ENCODE measurements around the gene DYRK3. TPM values are rescaled to one million over a fixed set of nuclear protein-coding genes. Genes with fewer than 3 reads are reported as not detected.

Gene DYRK3
- total and polyA plus RNA-seq, 9 of the 15 experiments (the other 6 are each of a cell fraction or from before 2014, with no cell fraction given): 4.5 to 33.7 (median 25.7) TPM

DNA sequence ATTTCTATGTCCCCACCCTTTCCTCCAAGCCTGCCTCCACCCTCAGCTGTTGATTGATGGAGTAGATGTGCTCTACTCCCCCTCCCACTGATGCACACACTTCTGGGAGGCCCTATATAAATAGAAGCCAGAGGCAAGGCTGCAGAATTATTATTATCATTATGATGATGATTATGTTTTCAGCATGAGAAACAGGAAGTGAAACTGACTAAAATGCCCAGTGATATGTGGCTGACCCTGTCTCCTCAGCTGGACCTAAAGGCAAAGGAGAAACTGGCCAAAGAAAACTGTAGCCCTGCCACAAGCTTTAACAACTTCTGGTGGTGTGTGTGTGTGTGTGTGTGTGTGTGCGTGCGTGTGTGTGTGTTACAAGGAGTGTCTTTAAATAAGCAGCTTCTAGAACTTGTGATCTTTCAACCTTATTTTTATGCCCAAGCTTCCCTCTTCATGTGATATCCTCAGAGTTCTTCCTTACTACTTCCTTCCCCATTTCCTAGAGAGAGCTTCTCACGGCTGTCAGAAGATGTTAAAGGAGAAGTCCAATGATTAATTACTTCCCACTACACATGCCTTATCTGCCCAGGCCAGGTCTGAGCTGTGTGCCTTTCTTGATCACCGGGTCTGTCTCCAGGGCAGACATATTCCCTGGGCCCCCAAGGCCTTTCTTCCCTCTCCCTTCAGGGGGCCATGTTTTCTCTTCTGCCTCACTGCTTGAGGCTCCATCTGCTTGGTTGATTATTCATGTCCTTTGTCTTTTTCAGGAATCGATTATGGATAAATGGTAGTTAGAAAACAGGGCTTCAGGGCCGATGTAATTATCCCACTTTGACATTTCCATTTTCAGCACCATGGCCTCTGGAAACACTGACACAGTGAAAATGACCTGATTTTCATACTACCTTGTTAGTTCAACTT, 37.8 kb downstream of the DYRK3 start (continued):
- TF ChIP-seq SIN3A (IDR thresholded peaks at IDR 0.05; ENCODE audit: borderline replicate concordance in 2 of 2, control insufficient read depth in 1 of 2, low read depth in 2 of 2, low read length in 2 of 2) (peak in 1 of 2 experiments; percentile 19; a peak in 1 of 4 replicates), PCBP1 (IDR thresholded peaks at IDR 0.05; ENCODE audit: low read depth, low read length, poor library complexity, severe bottlenecking) (no peak), MEF2A (IDR thresholded peaks at IDR 0.05; ENCODE audit: control insufficient read depth, low read depth, low read length) (peak; percentile 53; the same call in 1 of the 2 replicates), SUPT5H (IDR thresholded peaks at IDR 0.05) (no peak), CEBPG (CRISPR knock-in tag; IDR thresholded peaks at IDR 0.05) (no peak), CEBPG (tag; conservative IDR thresholded peaks at IDR 0.05 in 1 of 2, IDR thresholded peaks at IDR 0.05 in 1 of 2) (no peak), TEAD1 (CRISPR knock-in tag; IDR thresholded peaks at IDR 0.05) (peak; percentile 49 to 82; a peak in 1 of 4 replicates), SAFB2 (IDR thresholded peaks at IDR 0.05; ENCODE audit: borderline replicate concordance, low read depth, low read length, severe bottlenecking) (no peak), PTTG1 (tag; IDR thresholded peaks at IDR 0.05; ENCODE audit: low read depth) (no peak), STAT5B (CRISPR knock-in tag; IDR thresholded peaks at IDR 0.05) (no peak), HNRNPLL (IDR thresholded peaks at IDR 0.05; ENCODE audit: low read depth, low read length, poor library complexity, severe bottlenecking) (no peak), DNMT1 (IDR thresholded peaks at IDR 0.05) (0 out of 2 replicates have a peak, but pooled peaks have one; percentile 54), CSDE1 (IDR thresholded peaks at IDR 0.05) (peak; percentile 57 to 63; a peak in 2 of 4 replicates), NFYB (IDR thresholded peaks at IDR 0.05; ENCODE audit: extremely low read depth, insufficient read length) (no peak), RAD51 (IDR thresholded peaks at IDR 0.05; ENCODE audit: borderline replicate concordance, low read depth) (no peak), ILF3 (IDR thresholded peaks at IDR 0.05; ENCODE audit: borderline replicate concordance) (peak; percentile 85; the same call in 1 of the 2 replicates), MECOM (CRISPR knock-in tag; IDR thresholded peaks at IDR 0.05) (peak; percentile 96)
- TF ChIP-seq, protein P1, sequence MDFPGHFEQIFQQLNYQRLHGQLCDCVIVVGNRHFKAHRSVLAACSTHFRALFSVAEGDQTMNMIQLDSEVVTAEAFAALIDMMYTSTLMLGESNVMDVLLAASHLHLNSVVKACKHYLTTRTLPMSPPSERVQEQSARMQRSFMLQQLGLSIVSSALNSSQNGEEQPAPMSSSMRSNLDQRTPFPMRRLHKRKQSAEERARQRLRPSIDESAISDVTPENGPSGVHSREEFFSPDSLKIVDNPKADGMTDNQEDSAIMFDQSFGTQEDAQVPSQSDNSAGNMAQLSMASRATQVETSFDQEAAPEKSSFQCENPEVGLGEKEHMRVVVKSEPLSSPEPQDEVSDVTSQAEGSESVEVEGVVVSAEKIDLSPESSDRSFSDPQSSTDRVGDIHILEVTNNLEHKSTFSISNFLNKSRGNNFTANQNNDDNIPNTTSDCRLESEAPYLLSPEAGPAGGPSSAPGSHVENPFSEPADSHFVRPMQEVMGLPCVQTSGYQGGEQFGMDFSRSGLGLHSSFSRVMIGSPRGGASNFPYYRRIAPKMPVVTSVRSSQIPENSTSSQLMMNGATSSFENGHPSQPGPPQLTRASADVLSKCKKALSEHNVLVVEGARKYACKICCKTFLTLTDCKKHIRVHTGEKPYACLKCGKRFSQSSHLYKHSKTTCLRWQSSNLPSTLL (IDR thresholded peaks at IDR 0.05): no peak
- TF ChIP-seq, protein P2, sequence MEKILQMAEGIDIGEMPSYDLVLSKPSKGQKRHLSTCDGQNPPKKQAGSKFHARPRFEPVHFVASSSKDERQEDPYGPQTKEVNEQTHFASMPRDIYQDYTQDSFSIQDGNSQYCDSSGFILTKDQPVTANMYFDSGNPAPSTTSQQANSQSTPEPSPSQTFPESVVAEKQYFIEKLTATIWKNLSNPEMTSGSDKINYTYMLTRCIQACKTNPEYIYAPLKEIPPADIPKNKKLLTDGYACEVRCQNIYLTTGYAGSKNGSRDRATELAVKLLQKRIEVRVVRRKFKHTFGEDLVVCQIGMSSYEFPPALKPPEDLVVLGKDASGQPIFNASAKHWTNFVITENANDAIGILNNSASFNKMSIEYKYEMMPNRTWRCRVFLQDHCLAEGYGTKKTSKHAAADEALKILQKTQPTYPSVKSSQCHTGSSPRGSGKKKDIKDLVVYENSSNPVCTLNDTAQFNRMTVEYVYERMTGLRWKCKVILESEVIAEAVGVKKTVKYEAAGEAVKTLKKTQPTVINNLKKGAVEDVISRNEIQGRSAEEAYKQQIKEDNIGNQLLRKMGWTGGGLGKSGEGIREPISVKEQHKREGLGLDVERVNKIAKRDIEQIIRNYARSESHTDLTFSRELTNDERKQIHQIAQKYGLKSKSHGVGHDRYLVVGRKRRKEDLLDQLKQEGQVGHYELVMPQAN (IDR thresholded peaks at IDR 0.05; ENCODE audit: borderline replicate concordance): 0 out of 2 replicates have a peak, but pooled peaks have one; percentile 19
- TF ChIP-seq, protein P3, sequence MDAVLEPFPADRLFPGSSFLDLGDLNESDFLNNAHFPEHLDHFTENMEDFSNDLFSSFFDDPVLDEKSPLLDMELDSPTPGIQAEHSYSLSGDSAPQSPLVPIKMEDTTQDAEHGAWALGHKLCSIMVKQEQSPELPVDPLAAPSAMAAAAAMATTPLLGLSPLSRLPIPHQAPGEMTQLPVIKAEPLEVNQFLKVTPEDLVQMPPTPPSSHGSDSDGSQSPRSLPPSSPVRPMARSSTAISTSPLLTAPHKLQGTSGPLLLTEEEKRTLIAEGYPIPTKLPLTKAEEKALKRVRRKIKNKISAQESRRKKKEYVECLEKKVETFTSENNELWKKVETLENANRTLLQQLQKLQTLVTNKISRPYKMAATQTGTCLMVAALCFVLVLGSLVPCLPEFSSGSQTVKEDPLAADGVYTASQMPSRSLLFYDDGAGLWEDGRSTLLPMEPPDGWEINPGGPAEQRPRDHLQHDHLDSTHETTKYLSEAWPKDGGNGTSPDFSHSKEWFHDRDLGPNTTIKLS (IDR thresholded peaks at IDR 0.05; ENCODE audit: borderline replicate concordance, low read depth): no peak; the same call in 1 of the 2 replicates
